Dendritic cell treated with granulocyte-macrophage colony-stimulating factor and Interleukin-4, amounts not matched to agents 40 ng/mL and 50 ng/mL, for 4 days (primary cell): ENCODE results near the gene SPATA33.
"Not testable (repeated sequence)": the region's sequence is repeated elsewhere in the genome, so short reads cannot be mapped to it uniquely, and the experiment has no call there.

Experiments
- H3K27ac Mint-ChIP-seq: one replicate; pipeline ENCODE4 v1.8.0; 2022; ENCODE audit warnings: mild to moderate bottlenecking, mixed read lengths
- H3K27me3 Mint-ChIP-seq: one replicate; pipeline ENCODE4 v1.8.0; 2022; ENCODE audit warnings: mild to moderate bottlenecking, mixed read lengths
- H3K36me3 Mint-ChIP-seq: one replicate; pipeline ENCODE4 v1.8.0; 2022; ENCODE audit warnings: low read depth, mixed read lengths
- H3K4me1 Mint-ChIP-seq: one replicate; pipeline ENCODE4 v1.8.0; 2022; ENCODE audit warnings: low read depth, mixed read lengths
- H3K4me3 Mint-ChIP-seq: one replicate; pipeline ENCODE4 v1.8.0; 2022; ENCODE audit warnings: mild to moderate bottlenecking, moderate library complexity, mixed read lengths
- H3K9me3 Mint-ChIP-seq: one replicate; pipeline ENCODE4 v1.8.0; 2022; ENCODE audit warnings: mixed read lengths
- intact Hi-C: fragments of 100-400 bp; cut with micrococcal nuclease; formaldehyde crosslinking; loops from one replicate; pipeline ENCODE4 v1.15.0; 2022

SPATA33 gene

GRCh38 chr16:89689142-89689541 lies 31.5 kb downstream of the SPATA33 start:
- Mint-ChIP-seq H3K27ac (no peak overlapping the region), H3K27me3 (no peaks in the 10 kb centered on the region), H3K4me3 (no peak overlapping the region)

GRCh38 chr16:89689621-89690020 lies 32.0 kb downstream of the SPATA33 start:
- H3K4me3 Mint-ChIP-seq, intact Hi-C loops, H3K27me3 Mint-ChIP-seq, H3K27ac Mint-ChIP-seq: not testable (repeated sequence)
- H3K4me1 Mint-ChIP-seq: peaks cover 19% of the 10 kb centered on the region
- H3K36me3 Mint-ChIP-seq: peaks cover 65% of the 10 kb centered on the region
- peaks cover 15% of the 10 kb centered on the region for H3K9me3 Mint-ChIP-seq

More at GRCh38 chr16:89689142-89689541, 31.5 kb downstream of the SPATA33 start:
- peaks cover 19% of the 10 kb centered on the region for H3K4me1 Mint-ChIP-seq
- H3K36me3 Mint-ChIP-seq: peaks cover 60% of the 10 kb centered on the region
- intact Hi-C loops: no loop called here
- peaks cover 17% of the 10 kb centered on the region for H3K9me3 Mint-ChIP-seq

DNA sequence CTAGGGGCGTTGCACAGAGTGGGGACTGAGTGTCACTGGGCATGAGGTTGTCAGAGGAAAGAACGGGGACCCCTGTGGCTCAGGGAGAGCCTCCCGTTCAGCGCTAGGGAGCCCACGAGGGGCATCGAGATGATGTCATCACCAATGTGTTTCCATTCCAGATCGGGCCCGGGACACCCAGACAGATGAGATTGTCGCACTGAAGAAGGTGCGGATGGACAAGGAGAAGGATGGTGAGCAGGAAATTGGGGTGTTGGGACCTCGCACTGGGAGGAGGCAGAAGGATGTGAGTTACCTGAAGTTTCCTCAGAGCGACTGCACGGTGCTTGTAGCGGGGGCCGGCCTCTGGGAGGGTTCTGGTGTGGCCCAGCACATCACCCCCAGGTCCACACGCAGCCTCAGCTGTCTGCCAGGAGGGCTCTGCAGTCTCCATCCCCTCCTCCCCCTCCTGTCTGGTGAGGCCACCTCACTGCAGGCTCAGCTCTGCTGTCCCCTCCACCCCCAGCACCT lies 32.8 kb downstream of the SPATA33 start:
- Mint-ChIP-seq H3K27me3 (no peaks in the 10 kb centered on the region), H3K4me1 (peaks cover 19% of the 10 kb centered on the region), H3K36me3 (peaks cover 73% of the 10 kb centered on the region), H3K27ac (no peak overlapping the region), H3K9me3 (peaks cover 7% of the 10 kb centered on the region), H3K4me3 (no peak overlapping the region)
- intact Hi-C loops: no loop called here

- H3K27ac Mint-ChIP-seq: no peak overlapping the region
- intact Hi-C loops: no loop called here
- no peaks in the 10 kb centered on the region for H3K9me3 Mint-ChIP-seq
- H3K27me3 Mint-ChIP-seq: no peaks in the 10 kb centered on the region
- peaks cover 20% of the 10 kb centered on the region for H3K4me1 Mint-ChIP-seq
- no peak overlapping the region for H3K4me3 Mint-ChIP-seq
- H3K36me3 Mint-ChIP-seq: peaks cover 79% of the 10 kb centered on the region
Observed at GRCh38 chr16:89691231-89691985, 33.8 kb downstream of the SPATA33 start.

DNA sequence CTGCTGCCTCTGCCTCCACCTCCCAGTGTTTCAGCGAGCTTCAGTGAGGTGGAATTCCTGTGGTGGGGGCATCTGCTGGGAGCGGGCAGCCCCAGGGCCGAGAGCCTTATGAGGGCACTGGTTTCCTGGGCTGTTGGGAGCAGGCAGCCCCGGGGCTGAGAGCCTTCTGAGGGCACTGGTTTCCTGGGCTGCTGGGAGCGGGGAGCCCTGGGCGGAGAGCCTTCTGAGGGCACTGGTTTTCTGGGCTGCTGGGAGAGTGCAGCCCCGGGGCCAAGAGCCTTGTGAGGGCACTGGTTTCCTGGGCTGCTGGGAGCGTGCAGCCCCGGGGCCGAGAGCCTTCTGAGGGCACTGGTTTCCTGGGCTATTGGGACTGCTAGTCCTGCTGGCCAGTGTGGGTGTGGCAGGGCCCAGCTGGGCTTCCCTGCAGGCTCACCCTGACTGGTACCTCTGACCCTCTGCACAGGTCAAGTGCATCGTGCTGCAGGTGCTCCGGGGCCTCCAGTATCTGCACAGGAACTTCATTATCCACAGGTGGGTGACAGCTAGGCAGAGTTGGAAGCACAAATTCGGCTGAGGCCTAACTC lies 34.4 kb downstream of the SPATA33 start:
- Mint-ChIP-seq H3K27me3 (no peaks in the 10 kb centered on the region), H3K4me1 (peaks cover 22% of the 10 kb centered on the region), H3K36me3 (peaks cover 81% of the 10 kb centered on the region), H3K4me3 (no peak overlapping the region), H3K9me3 (no peaks in the 10 kb centered on the region), H3K27ac (no peak overlapping the region)
- intact Hi-C loops: no loop called here

GRCh38 chr16:89693289-89693731 lies 35.7 kb downstream of the SPATA33 start:
- Mint-ChIP-seq H3K27me3 (no peaks in the 10 kb centered on the region), H3K4me3 (no peak overlapping the region), H3K9me3 (no peaks in the 10 kb centered on the region), H3K36me3 (peaks cover 94% of the 10 kb centered on the region), H3K27ac (no peak overlapping the region), H3K4me1 (peaks cover 14% of the 10 kb centered on the region)
- intact Hi-C loops: no loop called here

DNA sequence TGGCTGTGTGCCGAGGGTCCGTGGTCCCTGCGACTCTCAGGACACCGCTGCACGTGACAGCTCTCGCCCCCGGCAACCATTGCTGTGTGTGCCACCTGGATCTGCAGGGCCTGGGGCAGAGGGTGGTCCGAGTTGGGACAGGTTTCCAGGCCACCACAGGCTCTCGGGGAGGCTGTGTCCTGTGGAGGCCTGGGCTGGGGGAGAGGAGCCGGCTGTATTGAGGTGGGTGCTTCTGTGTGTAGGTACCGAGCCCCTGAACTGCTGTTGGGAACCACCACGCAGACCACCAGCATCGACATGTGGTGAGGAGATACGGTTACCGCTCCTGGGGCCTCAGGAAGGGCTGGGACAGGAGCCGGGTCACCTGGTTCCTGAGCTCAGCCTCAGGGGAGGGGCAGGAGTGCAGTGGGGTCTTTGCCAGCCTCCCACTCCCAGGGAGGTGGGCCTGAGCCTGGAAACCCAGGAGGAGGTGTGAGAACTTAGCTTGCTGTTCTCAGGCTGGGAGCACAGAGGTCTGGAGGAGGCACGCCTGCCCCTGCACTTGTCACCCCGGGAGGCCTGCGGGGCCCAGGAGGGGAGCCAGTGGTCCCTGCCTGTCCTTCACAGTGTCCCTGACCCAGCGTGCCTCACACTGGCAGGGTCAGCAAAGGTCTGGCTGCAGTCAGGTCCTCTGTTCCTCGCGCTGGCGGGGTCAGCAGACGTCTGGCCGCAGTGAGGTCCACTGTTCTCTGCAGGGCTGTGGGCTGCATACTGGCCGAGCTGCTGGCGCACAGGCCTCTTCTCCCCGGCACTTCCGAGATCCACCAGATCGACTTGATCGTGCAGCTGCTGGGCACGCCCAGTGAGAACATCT lies 36.5 kb downstream of the SPATA33 start:
- Mint-ChIP-seq H3K4me3 (no peak overlapping the region), H3K36me3 (peaks cover 97% of the 10 kb centered on the region), H3K27me3 (no peaks in the 10 kb centered on the region), H3K4me1 (peaks cover 14% of the 10 kb centered on the region), H3K27ac (no peak overlapping the region), H3K9me3 (no peaks in the 10 kb centered on the region)
- intact Hi-C loops: no loop called here

GRCh38 chr16:89694784-89695085 lies 37.1 kb downstream of the SPATA33 start:
- H3K9me3 Mint-ChIP-seq, H3K27ac Mint-ChIP-seq, intact Hi-C loops, H3K4me3 Mint-ChIP-seq, H3K27me3 Mint-ChIP-seq: not testable (repeated sequence)
- Mint-ChIP-seq H3K36me3 (peaks cover 94% of the 10 kb centered on the region), H3K4me1 (peaks cover 15% of the 10 kb centered on the region)

- no peak overlapping the region for H3K27ac Mint-ChIP-seq
- H3K36me3 Mint-ChIP-seq: peaks cover 89% of the 10 kb centered on the region
- intact Hi-C loops: no loop called here
Observed at GRCh38 chr16:89695086-89695874, 37.6 kb downstream of the SPATA33 start.

GRCh38 chr16:89695875-89696669 lies 38.4 kb downstream of the SPATA33 start:
- peaks cover 27% of the 10 kb centered on the region for H3K4me1 Mint-ChIP-seq
- H3K9me3 Mint-ChIP-seq: no peaks in the 10 kb centered on the region
- intact Hi-C loops: no loop called here
- H3K27me3 Mint-ChIP-seq: no peaks in the 10 kb centered on the region
- peaks cover 81% of the 10 kb centered on the region for H3K36me3 Mint-ChIP-seq
- H3K4me3 Mint-ChIP-seq: no peak overlapping the region
- H3K27ac Mint-ChIP-seq: no peak overlapping the region

More at GRCh38 chr16:89695086-89695874, 37.6 kb downstream of the SPATA33 start:
- Mint-ChIP-seq H3K27me3 (no peaks in the 10 kb centered on the region), H3K4me3 (no peak overlapping the region), H3K4me1 (peaks cover 20% of the 10 kb centered on the region), H3K9me3 (no peaks in the 10 kb centered on the region)

- intact Hi-C loops: no loop called here
- Mint-ChIP-seq H3K4me3 (no peak overlapping the region), H3K9me3 (no peaks in the 10 kb centered on the region), H3K27me3 (no peaks in the 10 kb centered on the region), H3K4me1 (peaks cover 27% of the 10 kb centered on the region), H3K27ac (no peak overlapping the region), H3K36me3 (peaks cover 74% of the 10 kb centered on the region)
Observed at GRCh38 chr16:89696670-89697128, 39.1 kb downstream of the SPATA33 start.

DNA sequence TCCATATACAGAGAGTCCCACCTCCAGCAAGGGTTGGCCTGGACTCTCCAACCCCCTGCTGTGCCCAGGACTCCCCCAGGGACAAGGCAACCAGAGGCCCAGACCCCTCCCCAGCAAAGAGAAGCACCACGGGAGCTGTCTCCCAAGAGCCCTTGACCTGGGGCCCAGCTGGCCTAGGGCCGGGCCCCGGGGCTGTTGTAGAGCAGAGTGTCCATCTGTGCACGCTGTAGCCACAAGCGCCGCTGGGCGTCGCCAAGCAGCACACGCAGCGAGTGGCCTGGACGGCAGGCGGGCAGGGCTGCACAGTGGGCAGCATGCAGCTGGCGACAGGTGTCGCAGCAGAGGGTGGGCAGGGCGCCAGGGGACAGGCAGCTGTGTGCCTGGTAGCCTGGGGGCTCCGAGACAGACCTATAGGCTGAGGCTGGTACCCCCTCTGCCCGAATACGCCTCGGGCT lies 39.6 kb downstream of the SPATA33 start:
- Mint-ChIP-seq H3K36me3 (peaks cover 70% of the 10 kb centered on the region), H3K4me3 (no peak overlapping the region), H3K9me3 (no peaks in the 10 kb centered on the region), H3K27ac (no peak overlapping the region), H3K27me3 (no peaks in the 10 kb centered on the region), H3K4me1 (peaks cover 27% of the 10 kb centered on the region)
- intact Hi-C loops: no loop called here
